ENCODE results near the gene GBF1. TPM values are rescaled to one million over a fixed set of nuclear protein-coding genes. Genes with fewer than 3 reads are reported as not detected.
A peak's percentile ranks its signal among the peaks of the same experiment; 100 is the strongest.

GBF1 gene
- polyA plus RNA-seq, 1 donor from 2014 or later, result 14.9 TPM

DNA sequence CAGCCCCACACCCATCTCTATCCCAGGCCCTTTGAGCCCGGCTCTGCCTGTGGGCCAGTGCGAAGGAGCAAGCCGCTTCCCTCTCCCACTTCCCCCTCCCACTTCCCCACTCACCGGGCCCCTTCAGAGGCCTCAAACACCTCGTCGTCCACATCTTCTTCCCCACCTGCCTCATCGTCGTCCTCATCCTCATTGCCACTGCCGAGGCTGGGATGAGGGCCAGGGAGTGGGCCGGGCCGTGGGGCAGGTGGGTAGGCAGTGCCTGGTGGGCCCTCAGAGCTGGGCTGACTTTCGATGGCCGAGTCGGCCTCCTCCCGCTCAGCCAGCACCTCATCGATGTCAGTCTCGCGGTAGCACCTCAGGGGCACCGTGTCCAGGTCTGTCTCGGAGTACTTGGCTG lies 169.4 kb downstream of the GBF1 start (continued):
- no peak for TF ChIP-seq MXI1 (conservative IDR thresholded peaks at IDR 0.05; ENCODE audit: poor library complexity, severe bottlenecking)
- TF ChIP-seq EP300 (conservative IDR thresholded peaks at IDR 0.05; ENCODE audit: poor library complexity, severe bottlenecking), result no peak

DNA sequence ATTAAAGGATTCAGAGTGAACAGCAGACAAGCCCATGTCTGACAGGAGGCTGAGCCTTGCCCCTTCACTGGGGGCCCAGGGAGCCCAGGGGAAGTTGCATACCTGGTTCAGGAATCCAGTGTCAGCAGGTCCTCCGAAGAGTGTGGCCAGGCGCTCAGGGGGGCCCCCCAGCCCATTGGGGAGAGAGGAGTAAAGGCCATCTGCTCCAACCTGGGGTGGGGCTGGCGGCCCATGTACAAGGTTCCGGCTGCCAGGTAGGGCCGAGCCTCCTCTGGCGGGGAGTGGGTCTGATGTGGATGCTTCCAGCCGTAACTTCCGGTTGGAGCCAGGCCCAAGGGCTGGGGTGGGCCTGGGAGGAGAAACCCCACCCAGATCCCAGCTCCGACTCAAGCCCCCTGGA lies 171.0 kb downstream of the GBF1 start:
- H3K79me2 ChIP-seq (replicated peaks; ENCODE audit: insufficient read depth, low read length), result peaks cover 14% of the 10 kb centered on the region
- peak overlapping the region; percentile 30 for H3K4me2 ChIP-seq (ENCODE audit: low read length)
- H3K4me3 ChIP-seq (ENCODE audit: low read length), result peak overlapping the region; percentile 97
- no peaks in the 10 kb centered on the region for H3K36me3 ChIP-seq (ENCODE audit: insufficient read depth, low read length)
- TF ChIP-seq TAF1 (IDR thresholded peaks at IDR 0.05; ENCODE audit: low read depth) (no peak), EZH2 (IDR thresholded peaks at IDR 0.05; ENCODE audit: borderline replicate concordance, insufficient read depth, low read length, poor library complexity, severe bottlenecking) (no peak), MXI1 (conservative IDR thresholded peaks at IDR 0.05; ENCODE audit: poor library complexity, severe bottlenecking) (no peak), RAD21 (conservative IDR thresholded peaks at IDR 0.05) (no peak), POLR2AphosphoS5 (IDR thresholded peaks at IDR 0.05) (no peak), EP300 (conservative IDR thresholded peaks at IDR 0.05; ENCODE audit: poor library complexity, severe bottlenecking) (no peak), SMC3 (conservative IDR thresholded peaks at IDR 0.05; ENCODE audit: poor library complexity) (no peak)
- TF ChIP-seq, protein P1, sequence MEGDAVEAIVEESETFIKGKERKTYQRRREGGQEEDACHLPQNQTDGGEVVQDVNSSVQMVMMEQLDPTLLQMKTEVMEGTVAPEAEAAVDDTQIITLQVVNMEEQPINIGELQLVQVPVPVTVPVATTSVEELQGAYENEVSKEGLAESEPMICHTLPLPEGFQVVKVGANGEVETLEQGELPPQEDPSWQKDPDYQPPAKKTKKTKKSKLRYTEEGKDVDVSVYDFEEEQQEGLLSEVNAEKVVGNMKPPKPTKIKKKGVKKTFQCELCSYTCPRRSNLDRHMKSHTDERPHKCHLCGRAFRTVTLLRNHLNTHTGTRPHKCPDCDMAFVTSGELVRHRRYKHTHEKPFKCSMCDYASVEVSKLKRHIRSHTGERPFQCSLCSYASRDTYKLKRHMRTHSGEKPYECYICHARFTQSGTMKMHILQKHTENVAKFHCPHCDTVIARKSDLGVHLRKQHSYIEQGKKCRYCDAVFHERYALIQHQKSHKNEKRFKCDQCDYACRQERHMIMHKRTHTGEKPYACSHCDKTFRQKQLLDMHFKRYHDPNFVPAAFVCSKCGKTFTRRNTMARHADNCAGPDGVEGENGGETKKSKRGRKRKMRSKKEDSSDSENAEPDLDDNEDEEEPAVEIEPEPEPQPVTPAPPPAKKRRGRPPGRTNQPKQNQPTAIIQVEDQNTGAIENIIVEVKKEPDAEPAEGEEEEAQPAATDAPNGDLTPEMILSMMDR (IDR thresholded peaks at IDR 0.05; ENCODE audit: poor library complexity, severe bottlenecking), result no peak
- TF ChIP-seq, protein P2, sequence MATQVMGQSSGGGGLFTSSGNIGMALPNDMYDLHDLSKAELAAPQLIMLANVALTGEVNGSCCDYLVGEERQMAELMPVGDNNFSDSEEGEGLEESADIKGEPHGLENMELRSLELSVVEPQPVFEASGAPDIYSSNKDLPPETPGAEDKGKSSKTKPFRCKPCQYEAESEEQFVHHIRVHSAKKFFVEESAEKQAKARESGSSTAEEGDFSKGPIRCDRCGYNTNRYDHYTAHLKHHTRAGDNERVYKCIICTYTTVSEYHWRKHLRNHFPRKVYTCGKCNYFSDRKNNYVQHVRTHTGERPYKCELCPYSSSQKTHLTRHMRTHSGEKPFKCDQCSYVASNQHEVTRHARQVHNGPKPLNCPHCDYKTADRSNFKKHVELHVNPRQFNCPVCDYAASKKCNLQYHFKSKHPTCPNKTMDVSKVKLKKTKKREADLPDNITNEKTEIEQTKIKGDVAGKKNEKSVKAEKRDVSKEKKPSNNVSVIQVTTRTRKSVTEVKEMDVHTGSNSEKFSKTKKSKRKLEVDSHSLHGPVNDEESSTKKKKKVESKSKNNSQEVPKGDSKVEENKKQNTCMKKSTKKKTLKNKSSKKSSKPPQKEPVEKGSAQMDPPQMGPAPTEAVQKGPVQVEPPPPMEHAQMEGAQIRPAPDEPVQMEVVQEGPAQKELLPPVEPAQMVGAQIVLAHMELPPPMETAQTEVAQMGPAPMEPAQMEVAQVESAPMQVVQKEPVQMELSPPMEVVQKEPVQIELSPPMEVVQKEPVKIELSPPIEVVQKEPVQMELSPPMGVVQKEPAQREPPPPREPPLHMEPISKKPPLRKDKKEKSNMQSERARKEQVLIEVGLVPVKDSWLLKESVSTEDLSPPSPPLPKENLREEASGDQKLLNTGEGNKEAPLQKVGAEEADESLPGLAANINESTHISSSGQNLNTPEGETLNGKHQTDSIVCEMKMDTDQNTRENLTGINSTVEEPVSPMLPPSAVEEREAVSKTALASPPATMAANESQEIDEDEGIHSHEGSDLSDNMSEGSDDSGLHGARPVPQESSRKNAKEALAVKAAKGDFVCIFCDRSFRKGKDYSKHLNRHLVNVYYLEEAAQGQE (IDR thresholded peaks at IDR 0.05; ENCODE audit: borderline replicate concordance), result no peak
- peaks cover 6% of the 10 kb centered on the region for H3F3A ChIP-seq (ENCODE audit: insufficient read depth, low read length, poor library complexity, severe bottlenecking)
- H2AFZ ChIP-seq (ENCODE audit: low read depth, low read length), result no peak overlapping the region
- no peaks in the 10 kb centered on the region for H3K27me3 ChIP-seq (ENCODE audit: insufficient read depth, low read depth, low read length)
- no peaks in the 10 kb centered on the region for H3K9me3 ChIP-seq (ENCODE audit: low read length)
- no peaks in the 10 kb centered on the region for H4K20me1 ChIP-seq (ENCODE audit: insufficient read depth)
- no peak overlapping the region for H3K27ac ChIP-seq (ENCODE audit: low read length)
- no peaks in the 10 kb centered on the region for H3K9me2 ChIP-seq (ENCODE audit: insufficient read depth, low read length)
- peak overlapping the region; percentile 26 for H3K9ac ChIP-seq (ENCODE audit: low read length)

DNA sequence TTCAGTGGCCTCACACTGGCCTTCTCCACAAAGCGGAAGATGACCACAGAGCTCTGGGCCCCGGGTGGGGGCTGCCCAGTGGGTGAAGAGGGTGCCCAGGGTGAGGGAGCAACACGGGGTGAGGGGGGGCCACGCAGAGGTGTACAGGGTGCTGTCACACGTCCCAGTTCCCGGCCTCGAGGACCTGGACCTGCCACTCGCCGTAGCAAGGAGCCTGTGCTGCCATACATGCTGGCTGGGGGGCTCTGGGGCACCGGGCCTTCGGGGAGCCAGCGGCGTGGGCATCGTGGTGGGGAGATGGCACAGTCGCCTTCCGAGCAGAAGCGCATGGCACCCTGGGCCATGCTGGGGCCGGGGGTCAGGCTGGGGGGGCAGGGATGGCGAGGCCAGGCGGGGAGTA lies 171.4 kb downstream of the GBF1 start:
- no peaks in the 10 kb centered on the region for H3K9me2 ChIP-seq (ENCODE audit: insufficient read depth, low read length)
- TF ChIP-seq EP300 (conservative IDR thresholded peaks at IDR 0.05; ENCODE audit: poor library complexity, severe bottlenecking) (no peak), POLR2AphosphoS5 (IDR thresholded peaks at IDR 0.05) (no peak), MXI1 (conservative IDR thresholded peaks at IDR 0.05; ENCODE audit: poor library complexity, severe bottlenecking) (no peak), TAF1 (IDR thresholded peaks at IDR 0.05; ENCODE audit: low read depth) (no peak)
- TF ChIP-seq, protein P1 (IDR thresholded peaks at IDR 0.05; ENCODE audit: poor library complexity, severe bottlenecking), result no peak
- TF ChIP-seq, protein P2 (IDR thresholded peaks at IDR 0.05; ENCODE audit: borderline replicate concordance), result no peak
- H3K27me3 ChIP-seq (ENCODE audit: insufficient read depth, low read depth, low read length), result no peaks in the 10 kb centered on the region
- no peaks in the 10 kb centered on the region for H3K36me3 ChIP-seq (ENCODE audit: insufficient read depth, low read length)
- H3F3A ChIP-seq (ENCODE audit: insufficient read depth, low read length, poor library complexity, severe bottlenecking), result peaks cover 6% of the 10 kb centered on the region
- no peak overlapping the region for H3K9ac ChIP-seq (ENCODE audit: low read length)
- H3K79me2 ChIP-seq (replicated peaks; ENCODE audit: insufficient read depth, low read length), result peaks cover 14% of the 10 kb centered on the region
- H4K20me1 ChIP-seq (ENCODE audit: insufficient read depth), result no peaks in the 10 kb centered on the region
- H3K9me3 ChIP-seq (ENCODE audit: low read length), result no peaks in the 10 kb centered on the region
- peak overlapping the region; percentile 97 for H3K4me3 ChIP-seq (ENCODE audit: low read length)
- H2AFZ ChIP-seq (ENCODE audit: low read depth, low read length), result no peak overlapping the region
- H3K4me2 ChIP-seq (ENCODE audit: low read length), result no peak overlapping the region
- no peak overlapping the region for H3K27ac ChIP-seq (ENCODE audit: low read length)

Measured in neural cell (in vitro differentiated cells).